ENCODE results near the gene DIO1.

The DIO1 gene

GRCh38 chr1:53895421-53895820 is 1.4 kb downstream of the DIO1 start:
- no peak for DNase-seq

DNA sequence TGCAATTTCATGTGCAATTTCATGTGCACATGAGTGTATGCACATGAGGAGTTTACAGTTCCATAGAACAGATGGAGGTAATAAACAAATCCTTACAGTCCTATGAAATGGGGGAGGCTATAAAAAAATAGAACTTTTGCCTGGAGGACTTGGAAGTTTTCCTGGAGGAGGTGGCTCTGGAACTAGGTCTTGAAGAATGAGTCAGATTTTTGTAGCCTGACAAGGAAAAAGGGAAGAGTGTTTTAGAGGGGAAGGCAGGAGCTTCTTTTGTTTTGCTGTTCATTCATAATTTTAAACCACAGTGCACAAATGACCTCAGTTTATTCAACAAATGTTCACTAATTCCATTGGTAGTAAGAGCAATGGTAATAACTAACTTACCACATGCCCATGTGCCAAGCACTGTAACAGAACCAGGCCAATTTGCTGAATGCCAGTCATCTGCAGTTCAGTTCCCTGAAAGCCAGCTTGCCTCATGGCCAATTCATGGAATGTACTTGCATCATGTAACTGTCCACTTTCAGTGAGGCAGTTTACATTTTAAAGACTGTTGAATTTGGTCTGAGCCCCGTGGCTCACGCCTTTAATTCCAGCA is 2.7 kb downstream of the DIO1 start:
- no peak for DNase-seq

DNA sequence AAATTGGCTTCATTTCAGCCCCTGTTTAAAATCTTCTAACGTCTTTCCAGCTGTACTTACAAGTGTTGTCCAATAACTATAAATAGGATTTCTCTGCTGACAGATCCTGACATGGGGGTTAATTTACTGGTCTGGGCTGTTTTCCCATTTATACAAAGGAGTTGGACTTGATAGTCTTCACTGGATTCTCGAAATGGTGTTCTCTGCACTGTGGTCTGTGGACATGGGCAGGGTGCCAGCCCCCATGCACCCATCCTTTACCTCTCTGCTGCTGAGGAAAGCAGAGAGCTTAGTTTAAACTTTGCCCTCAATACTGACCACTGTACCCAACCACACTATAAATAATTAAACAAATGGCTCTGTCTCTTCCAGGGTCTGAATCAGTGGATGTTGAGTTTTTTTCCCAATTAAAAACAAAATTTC is 5.2 kb downstream of the DIO1 start:
- DNase-seq: no peak

DNA sequence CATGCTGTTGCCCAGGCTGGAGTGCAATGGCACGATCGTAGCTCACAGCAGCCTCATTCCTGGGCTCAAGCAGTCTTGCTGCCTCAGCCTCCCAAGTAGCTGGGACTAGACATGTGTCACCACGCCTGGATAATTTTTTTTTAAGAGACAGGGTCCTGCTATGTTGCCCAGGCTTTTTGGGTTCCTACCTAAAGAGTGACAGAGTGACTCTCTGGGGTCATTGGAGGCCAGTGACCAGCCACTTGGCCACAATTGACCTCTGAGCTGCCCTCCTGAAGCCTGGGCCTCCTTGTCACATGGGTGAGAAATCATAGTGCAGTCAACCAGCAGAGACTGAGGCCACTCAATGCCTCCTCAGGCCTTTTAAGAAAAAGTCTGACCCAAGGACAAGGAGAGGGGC is 5.7 kb downstream of the DIO1 start:
- DNase-seq: no peak

- no peak for DNase-seq
These were observed 8.5 kb downstream of the DIO1 start for GRCh38 chr1:53902235-53903138.

GRCh38 chr1:53905509-53905908 is 11.5 kb downstream of the DIO1 start:
- no peak for DNase-seq

DNA sequence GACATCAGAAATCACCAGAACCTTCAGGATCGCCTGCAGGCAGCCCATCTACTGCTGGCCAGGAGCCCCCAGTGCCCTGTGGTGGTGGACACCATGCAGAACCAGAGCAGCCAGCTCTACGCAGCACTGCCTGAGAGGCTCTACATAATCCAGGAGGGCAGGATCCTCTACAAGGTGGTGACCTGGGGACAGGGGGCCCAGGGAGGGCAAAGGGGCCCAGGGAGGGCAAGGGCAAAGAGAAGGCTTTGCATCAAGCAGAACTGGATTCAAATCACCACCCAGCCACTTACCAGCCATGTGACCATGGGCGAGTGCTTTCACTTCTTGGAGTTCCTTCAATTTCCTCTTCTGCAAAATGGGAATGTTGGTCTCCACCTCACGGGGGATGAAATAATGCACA is 12.1 kb downstream of the DIO1 start:
- DNase-seq: no peak

DNA sequence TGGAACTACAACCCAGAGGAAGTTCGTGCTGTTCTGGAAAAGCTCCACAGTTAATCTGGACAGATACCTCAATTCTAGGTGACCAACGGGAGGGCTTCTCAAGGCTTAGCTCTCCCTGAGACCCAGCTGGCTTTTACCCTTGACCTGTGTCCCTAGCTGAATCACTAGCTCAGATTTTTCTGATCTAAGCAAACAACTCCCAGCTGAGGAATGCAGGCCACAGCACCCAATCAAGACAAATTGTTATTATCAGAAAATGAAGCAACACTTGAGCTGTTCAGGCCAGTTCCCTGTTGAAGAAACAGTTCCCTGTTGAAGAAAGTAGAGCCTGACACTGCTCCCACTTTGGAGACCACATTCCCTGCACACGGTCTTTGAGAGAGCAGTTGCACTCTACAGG is 16.0 kb downstream of the DIO1 start:
- no peak for DNase-seq

DNA sequence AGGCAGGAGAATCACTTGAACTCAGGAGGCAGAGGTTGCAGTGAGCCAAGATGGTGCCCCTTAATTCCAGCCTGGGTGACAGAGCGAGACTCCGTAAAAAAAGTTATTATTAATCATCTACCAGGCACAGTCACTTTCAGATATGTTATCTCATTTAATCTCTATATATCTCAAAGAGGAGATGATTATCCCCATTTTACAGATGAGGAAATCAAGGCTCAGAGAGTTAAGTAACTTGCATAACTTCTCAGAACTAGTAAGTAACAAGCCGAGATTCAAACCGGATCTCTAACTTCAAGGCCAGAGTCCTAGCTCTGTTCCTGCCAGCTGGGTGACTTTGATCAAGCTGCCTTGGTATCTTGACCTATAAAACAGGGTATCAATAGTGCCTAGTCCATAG is 17.5 kb downstream of the DIO1 start:
- DNase-seq: no peak

- DNase-seq: no peak
These were observed 19.5 kb downstream of the DIO1 start for GRCh38 chr1:53913352-53914033.

- DNase-seq: no peak
These were observed 24.4 kb downstream of the DIO1 start for GRCh38 chr1:53918343-53918742.

DNA sequence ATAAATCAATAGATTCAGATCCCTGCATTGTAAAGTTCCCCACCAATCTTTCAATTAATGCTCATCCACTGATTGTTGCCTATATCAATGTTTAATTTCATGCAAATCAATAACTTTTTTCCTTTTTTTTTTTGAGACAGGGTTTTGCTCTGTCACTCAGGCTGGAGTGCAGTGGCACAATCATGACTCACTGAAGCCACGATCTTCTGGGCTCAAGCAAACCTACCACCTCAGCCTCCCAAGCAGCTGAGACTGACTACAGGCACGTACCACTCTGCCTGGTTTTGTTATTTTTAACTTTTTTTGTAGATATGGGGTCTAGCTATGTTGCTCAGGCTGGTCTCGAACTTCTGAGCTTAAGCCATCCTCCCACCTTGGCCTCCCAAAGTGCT is 25.7 kb downstream of the DIO1 start:
- no peak for DNase-seq

DNA sequence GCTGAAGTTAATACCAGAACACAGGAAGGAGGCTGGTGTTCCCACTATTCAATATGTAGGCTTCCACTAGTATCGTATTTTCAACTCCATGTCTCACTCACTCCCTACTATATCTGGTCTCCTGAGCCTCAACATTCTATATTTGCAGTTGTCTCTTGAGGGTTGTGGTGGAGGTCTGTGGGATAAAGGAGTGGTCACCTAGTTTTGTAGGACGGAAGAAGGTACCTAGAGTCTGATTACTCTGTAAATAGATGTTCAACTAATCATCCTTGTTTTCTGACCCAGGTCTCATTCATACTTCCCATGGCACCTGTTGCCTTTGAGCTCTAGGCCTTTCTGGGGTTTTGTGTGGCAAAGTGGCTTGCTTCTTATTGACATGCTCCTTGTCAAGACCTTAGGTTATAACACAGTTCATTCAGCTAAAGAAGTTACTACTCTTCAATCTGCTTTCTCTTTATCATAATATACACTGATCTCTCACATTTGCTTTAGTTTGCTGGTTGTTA is 33.4 kb downstream of the DIO1 start:
- DNase-seq: no peak

DNA sequence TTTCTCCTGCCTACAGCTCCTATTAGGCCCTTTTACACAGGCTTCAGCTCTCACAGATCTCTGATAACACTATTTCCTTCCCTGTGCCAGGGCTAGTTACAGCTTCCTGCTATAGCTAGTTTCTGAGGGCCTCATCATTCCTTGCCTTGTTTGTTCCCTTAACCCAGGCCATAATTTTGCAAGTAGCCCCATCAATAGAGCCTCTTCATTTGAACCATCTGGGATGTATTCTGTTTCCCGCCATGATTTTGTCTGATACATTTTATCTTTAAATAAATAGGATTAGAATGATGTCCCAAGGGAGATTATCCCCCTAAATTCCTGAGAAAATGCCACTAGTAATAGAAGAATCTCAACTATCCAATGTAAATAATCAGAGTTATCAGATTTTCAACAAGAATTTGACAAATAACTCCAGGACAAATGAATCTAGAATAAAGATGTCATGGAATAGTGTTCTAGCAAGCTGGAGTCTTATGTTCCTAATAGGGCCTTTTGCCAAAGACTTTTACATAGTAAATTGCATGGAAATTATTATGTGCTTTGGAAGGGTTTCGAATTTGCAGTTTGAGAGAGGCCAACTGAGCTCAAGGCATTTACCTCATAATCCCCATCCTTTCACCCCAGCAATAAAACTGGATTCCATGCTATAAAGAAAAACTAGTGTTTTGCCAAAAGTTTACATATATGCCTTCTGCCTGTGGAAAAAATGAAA is 35.4 kb downstream of the DIO1 start:
- no peak for DNase-seq

- no peak for DNase-seq
These were observed 36.9 kb downstream of the DIO1 start for GRCh38 chr1:53930932-53931331.

DNA sequence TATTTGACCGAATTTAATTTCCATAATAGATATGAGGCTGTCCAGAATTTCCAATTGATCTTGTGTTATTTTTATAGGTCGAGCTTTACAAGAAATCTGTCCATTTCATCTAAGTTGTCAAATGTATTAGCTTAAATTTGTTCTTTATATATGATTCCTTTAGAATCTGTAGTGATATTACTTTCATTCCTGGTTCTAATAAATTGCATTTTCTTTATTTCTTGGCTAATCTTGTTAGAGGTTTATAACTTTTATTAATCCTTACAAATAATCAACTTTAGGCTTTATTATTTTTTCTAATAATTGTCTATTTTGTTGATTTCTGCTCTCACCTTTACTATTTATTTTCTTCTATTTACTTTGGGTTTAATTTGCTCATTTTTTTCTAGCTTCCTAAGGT is 37.5 kb downstream of the DIO1 start:
- DNase-seq: no peak

GRCh38 chr1:53934170-53934765 is 40.3 kb downstream of the DIO1 start:
- DNase-seq: no peak

DNA sequence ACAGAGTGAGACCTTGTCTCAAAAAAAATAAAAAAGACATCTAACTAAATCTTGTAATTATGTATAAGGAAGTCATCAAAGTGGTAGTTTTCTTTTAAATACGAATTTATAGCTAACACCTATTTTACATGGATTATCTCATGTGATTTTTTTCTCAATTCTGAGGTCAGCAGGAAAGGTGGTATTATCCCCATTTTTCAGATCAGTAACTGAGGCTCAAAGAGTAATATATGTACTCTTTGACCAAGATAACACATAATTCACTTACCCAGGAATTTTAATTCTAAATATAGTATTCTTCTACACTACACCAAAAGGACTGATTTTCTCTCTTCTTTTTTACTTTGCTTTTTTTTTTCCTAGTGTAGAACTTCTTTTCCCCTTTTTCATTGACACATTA is 42.4 kb downstream of the DIO1 start:
- no peak for DNase-seq

DNA sequence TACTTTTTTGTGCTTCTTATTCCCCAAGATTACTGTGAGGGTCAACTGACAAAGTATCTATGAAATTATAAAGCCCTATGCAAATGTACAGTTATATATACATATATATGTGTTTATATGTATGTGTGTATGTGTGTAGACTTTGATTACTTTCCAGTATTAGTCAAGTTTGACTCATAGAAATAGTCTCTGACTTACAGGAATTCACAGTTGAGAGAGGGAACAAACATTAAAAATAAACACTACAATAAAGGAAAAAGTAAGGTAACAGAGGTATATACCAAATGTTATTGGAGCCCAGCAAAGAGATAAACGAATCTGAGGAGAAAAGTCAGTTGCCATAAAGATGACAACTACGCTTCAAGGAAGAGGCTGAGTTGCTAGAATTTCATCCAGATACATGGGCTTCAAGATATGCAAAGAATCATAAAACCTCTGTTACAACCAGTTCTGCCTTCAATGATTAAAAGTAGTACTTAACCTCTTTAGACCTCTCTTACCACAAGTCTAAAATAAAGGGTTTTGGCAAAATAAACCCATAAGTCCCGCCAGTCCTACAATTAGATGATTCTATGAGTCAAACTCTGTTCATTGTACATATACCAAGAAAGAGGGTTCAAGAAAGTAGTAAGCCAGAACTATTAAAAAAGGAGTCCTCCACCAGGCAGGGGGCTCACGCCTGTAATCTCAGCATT is 44.3 kb downstream of the DIO1 start:
- DNase-seq: no peak

DNA sequence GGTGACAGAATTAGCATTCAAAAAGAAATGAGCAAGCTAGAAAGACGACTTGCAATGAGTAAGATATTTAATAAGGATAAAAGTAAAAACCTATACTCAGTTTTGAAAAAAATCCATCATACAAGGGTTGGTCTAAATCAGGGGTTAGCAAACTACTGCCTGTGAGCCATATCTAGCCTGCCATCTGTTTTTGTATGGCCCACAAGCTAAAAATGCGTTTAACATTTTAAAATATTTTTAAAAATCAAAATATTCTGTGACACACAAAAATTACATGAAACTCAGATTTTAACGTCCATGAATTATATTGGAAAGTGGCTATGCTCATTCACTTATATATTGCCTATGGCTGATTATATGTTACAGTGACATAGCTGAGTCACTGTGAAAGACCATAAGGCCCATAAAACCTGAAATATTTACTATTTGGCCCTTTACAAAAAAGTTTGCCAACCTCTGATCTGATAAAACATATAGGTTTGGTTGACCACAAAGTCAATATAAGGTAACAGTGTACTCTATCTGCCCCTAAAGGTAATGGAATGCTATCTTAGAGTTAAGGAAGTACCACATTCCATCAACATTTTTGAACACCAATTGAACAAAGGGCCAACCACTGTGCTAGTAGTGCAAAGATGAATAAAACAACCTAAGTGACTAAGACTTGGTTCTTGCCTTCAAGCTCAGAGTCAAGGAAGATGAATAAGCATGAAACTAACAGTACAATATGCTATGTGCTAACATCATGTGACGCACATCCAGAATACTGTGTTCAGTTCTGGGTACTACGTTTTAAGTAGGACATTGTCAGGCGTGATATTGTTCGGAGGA is 48.4 kb downstream of the DIO1 start:
- DNase-seq: no peak

- DNase-seq: no peak
These were observed 49.1 kb downstream of the DIO1 start for GRCh38 chr1:53943090-53943489.

All from CD4-positive, alpha-beta T cell treated with Interleukin-6 for 4 hours (primary cell).